Activated CD4-positive, alpha-beta T cell treated with anti-CD3 and anti-CD28 coated beads, Interleukin-2, amount 50 U/mL, for 24 hours (primary cell): Measurements from ENCODE around the gene RHBDD1.

ENCODE experiments used
- DNase-seq, 2 donors: peaks; one replicate each; pipeline ENCODE4 v3.0.0-alpha.2; 2020; ENCODE audit warnings: low read depth in 1 of 2, low spot score in 1 of 2

Gene RHBDD1

GRCh38 chr2:226835796-226836547 is at the start of gene RHBDD1:
TSS of gene RHBDD1 (plus strand) at chr2:226836054. CDS start at chr2:226864694, 28,640 bp downstream.
- DNase-seq, result peak; percentile 85 to 92

GRCh38 chr2:226788064-226788463 is 47.8 kb upstream of the RHBDD1 start:
- no peak for DNase-seq

- DNase-seq, result no peak
Observed at GRCh38 chr2:226788881-226789490, 46.9 kb upstream of the RHBDD1 start.

- DNase-seq, result no peak
Observed at GRCh38 chr2:226790011-226790410, 45.8 kb upstream of the RHBDD1 start.

GRCh38 chr2:226790431-226790830 is 45.4 kb upstream of the RHBDD1 start:
- no peak for DNase-seq

GRCh38 chr2:226791056-226791486 is 44.8 kb upstream of the RHBDD1 start:
- no peak for DNase-seq

GRCh38 chr2:226791487-226792081 is 44.3 kb upstream of the RHBDD1 start:
- DNase-seq, result peak; percentile 81 to 87

GRCh38 chr2:226792155-226792881 is 43.5 kb upstream of the RHBDD1 start:
- no peak for DNase-seq

GRCh38 chr2:226793646-226794045 is 42.2 kb upstream of the RHBDD1 start:
- DNase-seq, result no peak

GRCh38 chr2:226794196-226794661 is 41.6 kb upstream of the RHBDD1 start:
- no peak for DNase-seq

GRCh38 chr2:226794751-226795171 is 41.1 kb upstream of the RHBDD1 start:
- DNase-seq, result no peak

GRCh38 chr2:226795281-226796011 is 40.4 kb upstream of the RHBDD1 start:
- no peak for DNase-seq

- DNase-seq, result no peak
Observed at GRCh38 chr2:226796012-226796839, 39.6 kb upstream of the RHBDD1 start.

- no peak for DNase-seq
Observed at GRCh38 chr2:226796840-226797288, 39.0 kb upstream of the RHBDD1 start.

GRCh38 chr2:226797289-226797988 is 38.4 kb upstream of the RHBDD1 start:
- DNase-seq, result no peak

- DNase-seq, result no peak
Observed at GRCh38 chr2:226797989-226798421, 37.8 kb upstream of the RHBDD1 start.

- peak in 1 of 2 donors; percentile 16 for DNase-seq
Observed at GRCh38 chr2:226798422-226799210, 37.2 kb upstream of the RHBDD1 start.
